ENCODE data around the gene ICAM4.
"Not testable (repeated sequence)": the region's sequence is repeated elsewhere in the genome, so short reads cannot be mapped to it uniquely, and the experiment has no call there.

ICAM4 gene

GRCh38 chr19:10286803-10287737 is at the start of gene ICAM4:
Gene ICAM4, plus strand, starts transcription at chr19:10286955. Its CDS starts 58 bp downstream, at chr19:10287013.
- in situ Hi-C loops (cut with MboI; ENCODE audit: low sequenced_read_pairs, unreplicated experiment): no loop called here
- no peak for TF ChIP-seq CTCF (IDR thresholded peaks at IDR 0.05; ENCODE audit: borderline replicate concordance, control extremely low read depth, extremely low read depth, insufficient read depth, missing control alignments)
- DNase-seq (ENCODE audit: low spot score): peak; percentile 71

- DNase-seq (ENCODE audit: low spot score): no peak
- TF ChIP-seq CTCF (IDR thresholded peaks at IDR 0.05; ENCODE audit: borderline replicate concordance, control extremely low read depth, extremely low read depth, insufficient read depth, missing control alignments): no peak
- in situ Hi-C loops (cut with MboI; ENCODE audit: low sequenced_read_pairs, unreplicated experiment): loop anchor here (25.0 kb wide), 1 partner anchor 300 kb away; the partner anchor contains the start of gene OLFM2
Measured at GRCh38 chr19:10237702-10238101, 49.1 kb upstream of the ICAM4 start.

GRCh38 chr19:10238172-10238783 is 48.5 kb upstream of the ICAM4 start:
- in situ Hi-C loops (cut with MboI; ENCODE audit: low sequenced_read_pairs, unreplicated experiment): loop anchor here (25.0 kb wide), 1 partner anchor 301 kb away; the partner anchor contains the start of gene OLFM2
- no peak for TF ChIP-seq CTCF (IDR thresholded peaks at IDR 0.05; ENCODE audit: borderline replicate concordance, control extremely low read depth, extremely low read depth, insufficient read depth, missing control alignments)
- no peak for DNase-seq (ENCODE audit: low spot score)

- DNase-seq (ENCODE audit: low spot score): not testable (repeated sequence)
- in situ Hi-C loops (cut with MboI; ENCODE audit: low sequenced_read_pairs, unreplicated experiment): loop anchor here (25.0 kb wide), 1 partner anchor 305 kb away; the partner anchor contains the start of gene OLFM2
Measured at GRCh38 chr19:10241826-10242449, 44.8 kb upstream of the ICAM4 start.

- in situ Hi-C loops (cut with MboI; ENCODE audit: low sequenced_read_pairs, unreplicated experiment): loop anchor here (25.0 kb wide), 1 partner anchor 306 kb away; the partner anchor contains the start of gene OLFM2
- no peak for DNase-seq (ENCODE audit: low spot score)
- no peak for TF ChIP-seq CTCF (IDR thresholded peaks at IDR 0.05; ENCODE audit: borderline replicate concordance, control extremely low read depth, extremely low read depth, insufficient read depth, missing control alignments)
Measured at GRCh38 chr19:10243606-10244005, 43.1 kb upstream of the ICAM4 start.

- in situ Hi-C loops (cut with MboI; ENCODE audit: low sequenced_read_pairs, unreplicated experiment): loop anchor here (25.0 kb wide), 1 partner anchor 308 kb away; the partner anchor contains the start of gene OLFM2
Measured at GRCh38 chr19:10245189-10245939, 41.4 kb upstream of the ICAM4 start.

More at GRCh38 chr19:10245189-10245939, 41.4 kb upstream of the ICAM4 start:
- peak; percentile 57 for DNase-seq (ENCODE audit: low spot score)
- TF ChIP-seq CTCF (IDR thresholded peaks at IDR 0.05; ENCODE audit: borderline replicate concordance, control extremely low read depth, extremely low read depth, insufficient read depth, missing control alignments): no peak
